Measurements from ENCODE around the gene CYSTM1.

DNA sequence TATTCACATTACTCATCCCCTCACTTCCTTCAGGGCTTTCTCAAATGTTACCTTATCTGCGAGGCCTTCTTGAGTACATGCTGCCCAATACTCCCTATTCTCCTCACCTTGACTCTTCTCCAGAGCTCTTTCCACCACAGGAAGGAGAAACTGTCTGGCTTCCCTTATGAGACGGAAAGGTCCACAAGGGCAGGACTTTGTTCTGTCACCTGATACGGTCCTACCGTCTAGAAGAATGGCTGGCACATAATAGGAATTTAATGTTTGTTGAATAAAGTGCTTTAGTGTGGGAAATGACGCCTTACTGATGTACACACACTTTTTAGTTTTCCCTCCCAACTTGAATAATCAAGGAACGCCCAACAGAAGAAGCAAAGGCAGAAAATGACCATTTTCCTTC is 75.4 kb downstream of the CYSTM1 start:
- TF ChIP-seq FOXA1 (IDR thresholded peaks at IDR 0.05) = no peak
- TF ChIP-seq, protein P1, sequence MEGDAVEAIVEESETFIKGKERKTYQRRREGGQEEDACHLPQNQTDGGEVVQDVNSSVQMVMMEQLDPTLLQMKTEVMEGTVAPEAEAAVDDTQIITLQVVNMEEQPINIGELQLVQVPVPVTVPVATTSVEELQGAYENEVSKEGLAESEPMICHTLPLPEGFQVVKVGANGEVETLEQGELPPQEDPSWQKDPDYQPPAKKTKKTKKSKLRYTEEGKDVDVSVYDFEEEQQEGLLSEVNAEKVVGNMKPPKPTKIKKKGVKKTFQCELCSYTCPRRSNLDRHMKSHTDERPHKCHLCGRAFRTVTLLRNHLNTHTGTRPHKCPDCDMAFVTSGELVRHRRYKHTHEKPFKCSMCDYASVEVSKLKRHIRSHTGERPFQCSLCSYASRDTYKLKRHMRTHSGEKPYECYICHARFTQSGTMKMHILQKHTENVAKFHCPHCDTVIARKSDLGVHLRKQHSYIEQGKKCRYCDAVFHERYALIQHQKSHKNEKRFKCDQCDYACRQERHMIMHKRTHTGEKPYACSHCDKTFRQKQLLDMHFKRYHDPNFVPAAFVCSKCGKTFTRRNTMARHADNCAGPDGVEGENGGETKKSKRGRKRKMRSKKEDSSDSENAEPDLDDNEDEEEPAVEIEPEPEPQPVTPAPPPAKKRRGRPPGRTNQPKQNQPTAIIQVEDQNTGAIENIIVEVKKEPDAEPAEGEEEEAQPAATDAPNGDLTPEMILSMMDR (IDR thresholded peaks at IDR 0.05; ENCODE audit: low read depth, low read length, missing input control) = no peak
- no peak for TF ChIP-seq RAD21 (IDR thresholded peaks at IDR 0.05)
- no peak for TF ChIP-seq SP1 (IDR thresholded peaks at IDR 0.05)
- no peak for TF ChIP-seq GABPA (IDR thresholded peaks at IDR 0.05 in 1 of 2, conservative IDR thresholded peaks at IDR 0.05 in 1 of 2)
- no peak for TF ChIP-seq JUND (IDR thresholded peaks at IDR 0.05)
- no peak for TF ChIP-seq EGR1 (IDR thresholded peaks at IDR 0.05; ENCODE audit: low read depth in 2 of 2)
- TF ChIP-seq RXRA (IDR thresholded peaks at IDR 0.05) = no peak
- TF ChIP-seq, protein P2, sequence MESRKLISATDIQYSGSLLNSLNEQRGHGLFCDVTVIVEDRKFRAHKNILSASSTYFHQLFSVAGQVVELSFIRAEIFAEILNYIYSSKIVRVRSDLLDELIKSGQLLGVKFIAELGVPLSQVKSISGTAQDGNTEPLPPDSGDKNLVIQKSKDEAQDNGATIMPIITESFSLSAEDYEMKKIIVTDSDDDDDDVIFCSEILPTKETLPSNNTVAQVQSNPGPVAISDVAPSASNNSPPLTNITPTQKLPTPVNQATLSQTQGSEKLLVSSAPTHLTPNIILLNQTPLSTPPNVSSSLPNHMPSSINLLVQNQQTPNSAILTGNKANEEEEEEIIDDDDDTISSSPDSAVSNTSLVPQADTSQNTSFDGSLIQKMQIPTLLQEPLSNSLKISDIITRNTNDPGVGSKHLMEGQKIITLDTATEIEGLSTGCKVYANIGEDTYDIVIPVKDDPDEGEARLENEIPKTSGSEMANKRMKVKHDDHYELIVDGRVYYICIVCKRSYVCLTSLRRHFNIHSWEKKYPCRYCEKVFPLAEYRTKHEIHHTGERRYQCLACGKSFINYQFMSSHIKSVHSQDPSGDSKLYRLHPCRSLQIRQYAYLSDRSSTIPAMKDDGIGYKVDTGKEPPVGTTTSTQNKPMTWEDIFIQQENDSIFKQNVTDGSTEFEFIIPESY (IDR thresholded peaks at IDR 0.05) = no peak
